Activated T-cell treated with anti-CD3 and anti-CD28 coated beads, Interleukin-2, amount 50 U/mL, for 1 hour (primary cell): ENCODE data around the gene COL23A1.

Source experiments
- DNase-seq: peaks from one replicate; pipeline ENCODE4 v3.0.0-alpha.2; 2020

COL23A1 gene

DNA sequence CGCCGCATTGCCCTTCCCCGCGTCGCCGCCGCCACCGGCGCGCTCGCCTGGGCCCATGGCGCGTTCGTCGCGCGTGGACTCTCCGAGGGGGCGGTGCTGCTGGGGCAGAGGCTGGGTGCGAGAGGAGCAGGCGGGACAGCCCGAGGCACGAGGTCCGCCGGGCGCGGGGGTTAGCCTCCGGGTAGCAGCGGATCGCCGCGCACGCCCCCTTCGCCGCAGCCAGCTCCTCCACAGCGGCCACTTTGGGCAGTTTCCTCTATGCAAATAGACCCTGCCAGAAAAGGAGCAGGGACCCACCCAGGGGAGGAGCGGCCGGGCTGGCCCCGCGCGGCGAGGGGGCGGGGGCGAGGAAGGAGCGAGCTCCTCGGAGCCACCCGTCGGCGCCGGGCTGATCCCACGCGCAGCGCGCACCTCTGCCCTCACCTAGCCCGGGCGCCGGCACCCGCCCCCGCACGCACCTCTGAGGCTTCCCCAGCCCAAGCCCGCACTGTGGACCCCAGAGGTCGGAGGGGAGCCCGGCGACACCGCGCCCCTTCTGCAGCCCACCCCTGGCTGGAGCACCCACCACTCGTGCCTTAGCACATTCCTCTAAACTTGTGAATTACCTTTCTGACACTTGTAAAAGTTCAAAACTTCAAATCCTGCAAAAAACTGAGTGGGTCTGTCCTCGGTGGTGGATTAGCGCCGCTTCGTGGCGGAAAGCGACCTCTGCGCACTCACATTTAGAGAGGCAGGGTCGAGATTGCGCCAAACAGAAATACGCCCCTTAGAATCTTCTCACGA is at the start of gene COL23A1:
Gene COL23A1 (minus strand): TSS at position 253 of the 783 bp plus-strand sequence.
- peak; percentile 49 for DNase-seq

DNA sequence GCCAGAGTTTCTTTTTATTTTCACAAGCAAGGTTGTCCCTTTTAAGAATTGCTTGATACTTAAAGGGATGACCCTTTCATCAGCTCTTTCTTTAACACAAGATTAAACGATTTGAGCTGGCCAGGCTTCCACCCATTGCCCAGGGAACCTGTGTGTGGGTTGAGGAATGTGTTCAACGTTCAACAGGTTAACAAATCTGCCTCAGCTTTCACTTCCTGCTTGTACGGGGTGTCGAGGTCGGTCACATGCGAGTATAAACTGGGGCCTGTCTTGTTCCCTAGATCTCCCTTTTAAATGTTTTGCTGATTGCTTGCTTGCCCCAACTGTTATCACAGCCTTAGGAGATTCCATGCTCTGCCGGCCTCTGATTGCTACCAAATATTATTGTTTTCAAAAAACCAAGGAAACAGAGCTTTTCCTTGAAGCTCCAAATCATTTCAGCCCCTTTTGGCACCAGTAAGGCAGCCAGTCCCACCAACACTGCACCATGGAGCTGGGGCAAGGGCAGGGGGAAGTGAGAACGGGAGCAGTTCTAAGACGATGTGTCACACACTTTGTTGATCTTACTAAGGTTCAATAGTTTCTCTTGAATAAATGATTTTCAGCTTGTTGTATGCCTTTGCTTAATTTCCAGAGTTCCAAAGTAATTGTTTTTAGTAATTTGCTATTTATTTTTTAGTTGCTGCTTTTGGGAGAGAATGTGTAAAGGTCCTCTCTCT is 47.3 kb upstream of the COL23A1 start:
- DNase-seq: no peak

DNA sequence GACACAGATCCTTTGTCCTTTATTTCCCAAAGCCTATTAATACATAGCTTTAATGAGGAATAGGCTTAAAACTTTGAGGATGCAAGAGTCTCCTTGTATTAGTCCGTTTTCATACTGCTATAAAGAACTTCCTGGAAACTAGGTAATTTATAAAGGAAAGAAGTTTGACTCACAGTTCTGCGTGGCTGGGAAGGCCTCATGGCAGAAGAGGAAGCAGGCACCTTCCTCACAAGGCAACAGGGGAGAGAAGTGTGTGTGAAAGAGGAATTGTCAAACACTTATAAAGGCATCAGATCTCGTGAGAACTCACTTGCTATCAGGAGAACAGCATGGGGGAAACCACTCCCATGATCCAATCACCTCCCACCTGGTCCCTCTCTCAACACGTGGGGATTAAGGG is 42.1 kb upstream of the COL23A1 start:
- no peak for DNase-seq

DNA sequence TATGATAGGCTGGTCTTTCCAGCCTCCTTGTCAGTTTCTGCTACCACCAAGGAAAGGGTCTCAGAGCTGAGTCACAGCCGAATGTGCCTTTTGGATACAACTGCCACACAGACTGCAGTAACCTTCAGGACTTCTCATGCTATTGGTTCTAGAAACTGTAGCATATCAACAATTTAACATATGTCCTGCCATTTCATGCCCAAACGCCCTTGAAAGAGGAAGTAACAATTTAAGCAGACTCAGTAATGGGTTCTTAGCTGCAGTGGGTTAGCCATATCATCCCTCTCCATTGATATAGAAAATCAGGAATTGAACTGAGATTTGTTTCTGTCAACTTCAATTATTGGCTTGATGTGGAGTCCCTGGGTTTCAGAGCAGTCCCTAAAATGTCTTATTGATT is 40.8 kb upstream of the COL23A1 start:
- DNase-seq: no peak

DNA sequence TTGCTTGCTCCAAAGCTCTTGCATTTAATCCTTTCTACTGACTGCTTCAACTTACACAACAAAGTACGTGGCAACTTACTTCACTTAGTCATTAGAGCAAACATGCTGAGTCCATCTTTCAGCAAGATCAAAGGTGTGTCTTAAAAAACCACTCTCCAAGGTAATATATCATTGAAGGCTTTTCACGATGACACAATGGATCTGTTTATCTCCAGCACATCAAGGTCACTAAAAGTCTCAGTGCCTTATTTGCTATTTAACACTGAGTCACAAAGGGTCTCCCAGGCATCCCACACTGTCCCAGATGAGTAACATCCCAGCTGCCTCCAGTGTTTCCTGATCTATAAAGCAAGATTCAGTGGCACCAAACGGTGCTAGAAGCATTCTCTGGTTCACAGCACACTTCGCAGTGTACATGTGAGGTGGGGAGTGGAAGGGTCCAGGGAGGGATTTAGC is 40.3 kb upstream of the COL23A1 start:
- DNase-seq: no peak

DNA sequence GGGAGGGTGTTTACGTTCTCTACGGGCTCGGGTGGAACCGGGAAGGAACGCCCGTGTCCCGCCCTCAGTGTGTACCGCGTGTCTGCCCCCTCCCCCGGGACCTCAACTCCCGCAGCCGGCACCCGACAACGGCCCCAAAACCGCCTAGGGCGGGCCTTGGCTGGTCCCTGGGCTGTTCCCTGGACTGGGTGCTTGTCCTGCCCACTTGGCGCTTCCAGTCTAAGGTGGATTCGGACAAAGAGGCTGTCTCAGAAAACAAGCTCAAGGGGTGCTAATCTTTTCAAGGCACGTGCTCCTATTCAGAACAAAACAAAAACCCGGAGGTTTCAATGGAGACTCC is 37.0 kb upstream of the COL23A1 start:
- no peak for DNase-seq

DNA sequence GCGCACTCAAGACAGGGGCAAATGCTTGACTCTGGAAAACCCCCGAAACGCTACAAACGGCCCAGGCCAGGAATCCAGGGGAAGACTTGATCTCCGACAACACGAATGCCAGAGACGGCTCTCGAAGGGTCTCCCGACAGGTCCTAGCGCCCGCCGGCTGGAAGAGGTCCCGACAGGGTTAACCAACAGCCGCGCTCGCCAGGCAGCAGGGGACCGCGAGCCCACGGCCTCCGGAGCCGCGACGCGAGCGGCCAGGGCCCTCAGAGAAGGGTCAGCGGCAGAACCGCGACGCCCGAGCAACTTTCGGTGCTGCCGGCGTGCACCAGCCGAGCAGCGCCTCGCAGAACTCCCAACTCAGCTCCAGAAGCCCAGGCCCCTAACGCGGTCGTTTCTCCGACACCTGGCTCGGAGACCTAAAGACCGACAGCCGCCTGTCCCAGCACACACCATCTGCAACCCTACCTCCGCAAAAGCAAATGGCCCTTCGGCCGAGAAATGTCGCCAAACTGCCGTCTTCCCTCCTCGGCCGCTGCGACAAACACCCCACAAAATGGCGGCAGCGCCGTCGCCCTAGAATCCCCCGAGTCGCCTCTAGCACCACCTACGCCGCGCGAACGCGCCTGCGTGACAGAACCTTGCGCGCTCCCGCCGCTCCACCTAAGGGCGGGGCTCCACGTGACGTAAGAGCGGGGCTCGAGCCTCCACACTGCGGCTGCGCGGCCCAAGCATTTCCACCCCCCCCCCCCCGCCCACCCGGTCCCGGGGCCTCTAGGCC is 36.5 kb upstream of the COL23A1 start, which contains the start of gene CLK4:
Gene CLK4 (minus strand): TSS at position 567 of the 775 bp plus-strand sequence. CDS start 3,634 bp downstream, outside the sequence.
- DNase-seq: peak; percentile 99

DNA sequence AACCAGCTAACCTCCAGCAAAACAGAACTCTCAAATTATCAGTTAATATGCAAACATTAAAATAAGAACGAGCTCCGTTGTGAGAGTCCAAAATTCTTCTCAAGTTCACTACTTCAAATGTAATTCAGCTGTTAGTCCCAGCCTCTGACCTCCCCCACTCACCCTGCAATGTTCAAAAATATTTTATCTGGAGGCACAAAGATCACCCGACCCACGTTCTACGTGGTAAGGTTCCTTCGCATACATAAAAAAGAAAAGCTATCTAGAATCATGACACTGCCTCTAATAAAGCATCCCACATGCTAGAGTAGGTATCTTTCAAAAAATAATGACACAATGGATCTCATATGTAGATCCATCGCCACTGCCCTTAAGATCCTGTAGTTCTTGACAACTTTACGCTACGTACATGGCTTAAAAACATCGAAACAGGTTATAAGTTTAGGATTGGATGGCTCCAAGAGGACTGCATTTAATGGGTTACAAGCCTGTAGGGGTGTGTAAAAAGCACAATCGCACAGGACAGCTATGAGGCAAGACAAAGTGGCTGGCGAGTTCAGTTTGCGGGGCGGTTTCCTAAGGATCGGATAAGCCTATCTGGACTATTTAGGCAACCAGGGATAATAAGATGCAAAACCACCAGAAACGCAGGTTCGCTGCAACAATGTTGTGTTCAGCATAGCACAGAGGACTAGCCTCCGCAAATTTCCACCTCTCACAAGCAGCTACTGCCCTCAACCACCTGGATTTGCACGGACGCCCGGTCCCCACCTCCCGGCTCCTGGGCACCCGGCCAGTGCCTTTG is 35.7 kb upstream of the COL23A1 start:
- DNase-seq: no peak

DNA sequence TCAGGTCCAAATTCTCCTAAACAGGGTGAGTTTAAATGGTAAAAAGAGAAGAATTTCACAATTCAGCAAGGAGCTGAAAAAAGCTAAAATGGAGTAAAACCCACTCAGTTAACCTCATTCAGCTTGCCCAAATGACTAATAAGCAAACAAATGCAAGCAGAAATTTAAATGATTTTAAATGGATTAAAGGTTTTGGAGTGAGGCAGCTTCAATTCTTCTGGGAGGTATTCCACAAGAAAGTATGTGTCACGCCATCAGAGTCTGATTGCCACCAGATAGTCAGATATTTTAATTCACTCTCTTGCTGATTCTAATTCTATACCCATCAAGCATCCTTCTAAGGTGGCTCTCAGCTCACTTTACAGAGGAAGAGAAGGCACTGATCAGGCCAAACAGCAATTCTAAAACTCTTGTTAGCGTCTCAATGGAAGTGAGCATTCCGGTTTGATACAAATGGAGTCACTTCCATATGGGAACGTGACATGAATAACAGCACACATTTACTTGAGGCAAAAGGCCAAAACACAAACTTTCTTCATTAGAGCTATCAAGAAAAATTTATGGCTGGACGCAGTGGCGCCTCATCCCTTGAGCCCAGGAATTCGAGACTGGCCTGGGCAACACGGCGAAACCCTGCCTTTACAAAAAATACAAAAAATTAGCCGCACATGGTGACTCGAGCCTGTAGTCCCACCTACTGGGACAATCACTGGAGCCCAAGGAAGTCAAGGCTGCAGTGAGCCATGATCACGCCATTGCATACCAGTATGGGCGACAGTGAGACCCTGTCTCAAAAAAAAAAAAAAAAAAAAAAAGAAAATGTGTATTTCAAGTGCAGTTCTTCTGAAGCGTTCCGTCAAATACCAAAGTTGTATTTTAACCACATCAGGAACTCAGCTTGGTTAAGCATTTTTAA is 34.7 kb upstream of the COL23A1 start:
- no peak for DNase-seq

DNA sequence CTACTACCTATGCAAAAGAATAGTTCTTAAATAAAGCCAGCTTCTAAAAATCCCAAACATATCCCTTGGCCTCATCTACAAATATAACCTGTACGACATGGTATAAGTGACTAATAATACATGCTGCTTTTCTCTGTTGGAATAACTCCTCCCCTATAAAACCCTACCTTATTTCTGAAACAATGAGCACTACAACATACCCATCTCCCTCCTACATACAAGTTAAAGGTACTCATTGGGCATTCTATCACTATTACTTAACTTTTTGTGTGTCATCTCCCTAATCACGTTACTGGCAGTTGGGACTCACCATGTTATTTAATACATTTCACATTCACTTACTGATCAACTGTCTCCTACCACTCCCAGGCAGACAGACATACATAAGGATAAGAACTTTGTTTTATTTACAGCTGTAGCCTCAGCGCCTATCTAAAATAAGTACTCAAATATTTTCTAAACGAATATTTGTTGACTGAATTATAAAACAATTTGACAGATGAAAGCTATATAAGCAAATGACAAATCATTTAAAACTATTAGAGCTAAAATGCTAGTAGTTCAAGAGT is 32.6 kb upstream of the COL23A1 start:
- no peak for DNase-seq

DNA sequence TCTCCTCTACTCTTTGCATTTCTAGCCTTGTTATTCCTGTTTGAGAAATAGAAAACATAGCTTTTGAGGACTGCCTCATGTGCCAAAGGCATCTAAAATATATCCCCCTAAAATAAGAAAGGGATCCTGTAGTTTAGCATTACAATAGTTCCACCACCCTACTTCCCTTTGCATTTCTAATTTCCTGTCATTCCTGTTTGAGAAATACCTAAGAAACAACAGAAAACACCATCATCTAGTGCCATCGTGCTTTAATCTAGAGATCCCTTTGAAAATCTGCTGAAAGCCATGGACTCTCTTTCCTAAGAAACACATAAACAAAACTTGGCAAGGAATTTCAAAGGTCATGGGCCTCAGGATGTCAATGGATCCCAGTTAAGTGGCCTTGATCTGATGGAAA is 29.2 kb upstream of the COL23A1 start:
- DNase-seq: no peak

DNA sequence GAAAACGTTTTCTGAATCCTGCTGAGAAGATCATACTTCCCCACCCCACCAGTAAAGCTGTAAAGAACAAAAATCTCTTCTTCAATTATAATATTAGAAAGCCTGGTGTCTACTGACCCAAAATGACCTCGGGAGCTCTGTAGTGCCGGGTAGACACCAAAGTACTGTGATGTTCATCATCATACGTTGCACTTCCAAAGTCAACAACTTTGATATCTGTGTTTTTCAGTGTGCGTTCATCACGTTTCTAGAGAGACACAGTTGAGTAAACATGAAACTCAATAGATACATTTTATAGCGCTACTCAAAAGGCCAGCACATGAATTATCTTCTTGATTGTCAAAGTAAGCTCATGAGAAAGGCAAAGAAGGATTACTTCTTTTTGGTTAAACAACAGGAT is 22.1 kb upstream of the COL23A1 start:
- no peak for DNase-seq

DNA sequence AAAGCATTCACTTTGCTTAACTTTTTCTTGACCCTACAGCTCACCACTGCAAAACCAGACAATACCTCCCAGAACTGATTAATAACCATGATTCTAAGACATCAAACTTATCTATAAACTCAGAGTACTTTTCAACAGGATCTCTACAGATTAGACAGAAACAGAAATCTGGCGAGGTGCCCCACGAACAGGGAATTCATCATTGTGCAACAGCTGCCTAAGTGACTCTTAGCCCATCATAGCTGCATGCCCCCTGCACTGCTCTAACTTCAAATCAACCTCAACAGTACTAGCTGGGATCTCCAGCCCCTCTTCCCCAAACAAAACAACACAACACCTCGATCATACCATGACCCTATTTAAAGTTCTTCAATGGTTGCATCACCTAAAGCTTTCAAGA is 16.1 kb upstream of the COL23A1 start:
- DNase-seq: no peak

DNA sequence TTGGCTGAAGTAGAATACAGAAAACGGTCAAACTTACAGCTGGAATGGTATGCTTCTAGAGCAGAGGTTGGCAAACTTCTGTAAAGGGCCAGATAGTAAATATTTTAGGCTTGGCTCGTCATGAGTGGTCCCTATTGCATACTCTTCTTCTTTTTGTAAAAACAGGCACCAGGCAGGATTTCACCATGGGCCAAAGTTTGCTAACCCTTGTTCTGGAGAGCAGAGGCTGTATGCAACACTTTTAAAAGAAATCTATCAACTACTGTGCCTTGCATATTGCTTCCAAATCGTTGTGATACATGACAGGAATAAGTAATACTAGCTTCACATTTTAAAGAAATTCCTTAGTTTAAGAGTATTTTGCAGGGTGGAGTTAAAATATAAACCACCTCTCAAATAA is 15.6 kb upstream of the COL23A1 start:
- no peak for DNase-seq

DNA sequence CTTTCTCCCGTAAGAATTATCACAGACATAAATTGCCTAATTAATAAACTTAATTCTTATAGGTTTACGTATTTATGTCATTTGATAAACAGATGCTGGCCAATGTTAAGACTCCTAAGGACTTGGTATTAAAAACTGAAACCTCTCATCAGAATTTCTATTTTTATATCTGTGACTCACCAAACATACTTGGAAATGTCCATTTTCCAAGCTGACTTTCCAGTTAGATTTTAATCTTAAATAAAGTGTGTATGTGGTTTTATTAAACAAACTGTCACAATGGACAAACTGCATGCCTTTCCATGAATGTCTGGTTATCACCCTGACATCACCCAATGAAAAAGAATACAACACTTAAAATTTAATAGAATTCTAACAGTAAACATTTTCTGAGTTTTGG is 12.6 kb upstream of the COL23A1 start:
- DNase-seq: no peak

DNA sequence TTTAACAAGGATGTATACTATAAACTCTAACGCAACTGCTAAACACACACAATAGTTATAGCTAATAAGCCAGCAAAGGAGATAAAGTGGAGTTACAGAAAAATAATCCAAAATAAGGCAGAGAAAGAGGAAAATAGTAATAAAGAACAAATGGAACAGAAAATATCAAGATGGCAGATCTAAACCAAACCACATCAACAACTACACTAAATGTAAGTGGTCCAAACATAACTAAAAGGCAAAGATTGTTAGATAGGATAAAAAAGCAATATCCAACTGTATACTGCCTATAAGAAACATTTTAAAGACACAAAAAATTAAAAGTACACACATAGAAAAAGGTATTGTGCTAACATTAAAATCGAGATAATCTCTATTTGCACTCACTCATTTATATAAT is 5.6 kb upstream of the COL23A1 start:
- no peak for DNase-seq

DNA sequence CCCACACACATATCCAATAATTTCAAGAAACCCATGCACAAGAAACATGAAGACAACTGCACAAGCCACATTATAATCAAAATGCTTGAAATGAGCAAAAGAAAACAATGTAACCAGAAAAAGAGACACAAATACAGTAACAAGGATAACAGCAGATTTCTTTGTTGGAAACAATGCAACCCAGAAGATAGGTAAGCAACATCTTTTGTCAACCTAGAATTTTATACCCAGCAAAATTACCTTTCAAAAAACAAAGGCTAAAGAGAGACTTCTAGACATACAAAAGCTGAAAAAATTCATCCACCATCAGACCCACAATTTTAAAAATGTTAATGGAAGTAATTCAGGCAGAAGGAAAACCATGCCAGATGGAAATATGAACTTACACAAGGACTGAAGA is 5.0 kb upstream of the COL23A1 start:
- DNase-seq: no peak

DNA sequence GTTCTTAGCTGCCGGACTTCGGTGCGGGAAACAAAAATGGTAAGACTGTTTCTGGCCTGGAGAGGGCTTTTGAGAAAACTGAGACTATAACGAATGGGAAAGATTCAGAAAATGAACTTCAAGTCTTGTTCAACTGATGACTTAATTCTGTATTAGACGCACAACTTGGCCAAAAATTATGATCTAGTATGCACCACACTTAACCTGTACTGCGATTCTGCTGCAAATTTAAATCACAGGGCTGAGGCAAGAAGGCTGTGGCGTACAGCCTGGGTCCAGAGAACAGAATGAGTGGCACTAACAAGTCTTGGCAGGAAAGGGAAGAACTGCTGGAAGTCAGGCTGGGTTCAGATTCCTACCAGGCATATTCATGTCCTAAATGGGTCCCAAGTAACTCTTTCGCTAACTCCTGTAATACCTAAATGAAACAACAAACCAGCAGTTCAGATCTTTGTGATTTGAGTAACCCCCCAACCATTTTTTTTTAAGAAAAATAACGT is 781 bp upstream of the COL23A1 start:
- no peak for DNase-seq

DNA sequence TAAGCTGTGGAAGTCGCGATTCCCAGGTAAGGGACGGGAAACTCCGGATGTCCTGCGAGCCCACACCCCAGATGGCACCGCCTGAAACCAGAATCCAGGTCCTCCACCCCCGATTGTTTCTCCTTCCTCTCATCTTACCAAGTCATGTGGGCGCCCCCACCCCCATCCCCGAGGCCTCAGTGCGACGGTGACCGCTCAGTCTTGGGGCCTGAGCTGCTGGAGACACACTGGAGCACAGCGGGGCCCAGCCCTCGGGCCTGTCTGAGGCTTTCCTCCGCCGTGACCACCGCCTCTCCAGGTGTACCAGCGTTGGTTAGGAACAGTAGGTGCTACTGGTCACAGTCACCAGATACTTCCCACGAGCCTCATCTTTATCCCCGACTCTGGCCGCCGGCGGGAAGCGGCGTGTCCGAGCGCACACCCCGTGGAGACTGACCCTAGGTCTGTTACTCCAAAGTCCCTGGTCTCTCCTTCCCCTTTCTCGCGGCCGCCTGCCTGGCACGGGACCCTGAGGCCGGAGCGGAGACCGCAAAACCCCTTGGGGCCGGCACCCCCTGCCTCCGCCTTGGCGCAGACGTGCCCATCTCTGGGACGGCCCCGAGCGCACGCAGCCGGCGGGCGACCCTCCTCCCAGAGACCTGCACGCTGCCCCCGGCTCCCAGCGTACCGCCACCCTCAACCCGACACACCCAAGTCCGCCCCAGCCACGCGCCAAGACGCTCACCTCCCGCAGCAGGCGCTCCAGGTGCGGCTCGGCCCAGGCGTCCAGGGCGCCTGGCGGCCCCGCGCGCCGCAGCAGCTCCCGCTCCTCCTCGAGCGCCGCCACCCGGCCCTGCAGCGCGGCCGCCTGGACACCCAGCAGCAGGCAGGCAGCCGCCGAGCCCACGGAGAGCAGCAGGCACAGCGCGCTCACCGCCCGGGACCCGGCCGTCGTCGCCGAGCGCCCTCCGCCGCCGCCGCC is 733 bp downstream of the COL23A1 start:
- DNase-seq: peak; percentile 22

DNA sequence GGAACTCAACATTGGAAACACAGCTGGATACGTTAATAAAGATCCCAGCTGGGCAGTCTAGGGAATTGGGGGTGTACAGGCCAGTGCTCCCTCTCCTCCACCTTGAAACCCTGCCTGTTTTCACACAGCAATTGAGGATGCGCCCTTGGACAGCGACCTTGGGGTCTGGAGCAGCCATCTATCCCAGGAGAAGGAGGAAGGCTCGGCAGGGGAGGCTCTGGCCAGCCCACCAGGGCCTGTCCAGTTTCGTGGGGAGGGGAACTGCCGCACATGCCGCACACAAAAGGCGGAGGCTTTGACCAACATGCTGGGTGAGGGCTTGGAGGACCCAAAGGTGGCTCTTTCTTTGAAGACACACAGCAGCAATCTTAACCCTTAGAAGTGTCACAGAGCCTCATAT is 1.4 kb downstream of the COL23A1 start:
- DNase-seq: no peak
